ENCODE measurements around the gene PPFIA2. TPM values are rescaled to one million over a fixed set of nuclear protein-coding genes. Genes with fewer than 3 reads are reported as not detected.

PPFIA2 gene
- total RNA-seq, 4 donors from 2014 or later = 0.81 to 0.84 TPM; not detected in 2

DNA sequence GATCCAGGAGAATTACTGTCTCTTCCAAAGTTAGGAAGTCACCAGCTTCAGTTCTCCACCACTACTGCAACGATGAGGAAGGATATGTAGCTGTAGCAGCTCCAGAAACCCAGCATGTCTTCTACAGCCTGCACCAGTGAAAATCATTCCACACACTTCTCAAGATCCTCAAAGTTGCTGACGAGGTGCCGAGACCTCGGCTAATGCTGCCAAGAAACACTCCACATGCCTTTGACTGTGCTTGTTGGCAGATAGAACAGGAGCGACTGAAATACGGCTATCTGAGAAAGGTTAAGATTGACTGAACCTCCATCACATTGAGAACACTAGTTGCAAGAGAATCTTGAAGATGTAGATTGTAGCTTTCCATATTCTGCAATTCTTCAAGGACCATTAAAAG is 241.9 kb downstream of the PPFIA2 start:
- intact Hi-C loops (cut with DNase I; ENCODE audit: low total_unique reads) = no loop called here
- no peak for DNase-seq (ENCODE audit: low spot score in 2 of 2)
- TF ChIP-seq POLR2A (IDR thresholded peaks at IDR 0.05) = no peak
- TF ChIP-seq CTCF (IDR thresholded peaks at IDR 0.05) = no peak
- WGBS, 2 donors = 81 to 88% methylated on average over 6 of the region's 6 CpGs
- no peak overlapping the region for H3K4me3 ChIP-seq (ENCODE audit: low read depth, poor library complexity, severe bottlenecking)

- H3K4me3 ChIP-seq (ENCODE audit: low read depth, poor library complexity, severe bottlenecking) = no peak overlapping the region
- 53 to 61% methylated on average over 3 of the region's 3 CpGs for WGBS, 2 donors
- DNase-seq (ENCODE audit: low spot score in 2 of 2) = no peak
- intact Hi-C loops (cut with DNase I; ENCODE audit: low total_unique reads) = no loop called here
- no peak for TF ChIP-seq POLR2A (IDR thresholded peaks at IDR 0.05)
- no peak for TF ChIP-seq CTCF (IDR thresholded peaks at IDR 0.05)
Measured at GRCh38 chr12:81502912-81503695, 256.0 kb downstream of the PPFIA2 start.

DNA sequence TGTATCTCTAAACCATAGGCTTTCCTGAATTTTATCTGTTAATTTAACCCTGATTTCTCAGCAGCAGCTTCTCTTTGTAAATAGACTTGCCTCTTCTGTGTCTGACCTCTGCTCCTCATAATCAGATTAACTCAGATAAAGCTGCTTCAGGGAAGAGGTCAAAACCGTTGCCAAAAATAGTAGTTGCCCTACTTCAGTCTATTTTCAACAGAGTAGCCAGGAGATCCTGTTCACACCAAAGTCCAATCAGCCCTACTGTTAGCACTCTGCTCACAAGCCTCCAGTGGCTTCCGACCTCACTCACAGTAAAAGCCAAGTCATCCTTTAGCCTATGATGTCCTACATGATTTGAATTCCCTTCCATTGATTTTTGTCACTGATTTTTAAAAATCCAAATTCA is 258.4 kb downstream of the PPFIA2 start:
- intact Hi-C loops (cut with DNase I; ENCODE audit: low total_unique reads) = no loop called here
- 69% methylated on average over 2 of the region's 2 CpGs for WGBS, 2 donors
- H3K4me3 ChIP-seq (ENCODE audit: low read depth, poor library complexity, severe bottlenecking) = no peak overlapping the region
- no peak for DNase-seq (ENCODE audit: low spot score in 2 of 2)
- no peak for TF ChIP-seq CTCF (IDR thresholded peaks at IDR 0.05)

GRCh38 chr12:81499809-81500208 is 259.3 kb downstream of the PPFIA2 start:
- H3K4me3 ChIP-seq (ENCODE audit: low read depth, poor library complexity, severe bottlenecking) = no peak overlapping the region
- TF ChIP-seq CTCF (IDR thresholded peaks at IDR 0.05) (no peak), POLR2A (IDR thresholded peaks at IDR 0.05) (no peak)
- DNase-seq (ENCODE audit: low spot score in 2 of 2) = no peak
- intact Hi-C loops (cut with DNase I; ENCODE audit: low total_unique reads) = no loop called here
- 66 to 72% methylated on average over 4 of the region's 4 CpGs for WGBS, 2 donors

- TF ChIP-seq CTCF (IDR thresholded peaks at IDR 0.05) (no peak), POLR2A (IDR thresholded peaks at IDR 0.05) (no peak)
- no peak overlapping the region for H3K4me3 ChIP-seq (ENCODE audit: low read depth, poor library complexity, severe bottlenecking)
- no peak for DNase-seq (ENCODE audit: low spot score in 2 of 2)
- WGBS, 2 donors = 36 to 47% methylated on average over 2 of the region's 2 CpGs
- intact Hi-C loops (cut with DNase I; ENCODE audit: low total_unique reads) = no loop called here
Measured at GRCh38 chr12:81492131-81492720, 266.9 kb downstream of the PPFIA2 start.

Data from lower leg skin (tissue), 4 donors.